HUES48 (cell line): ENCODE data around the gene NNT.
"Not testable (repeated sequence)": the region's sequence is repeated elsewhere in the genome, so short reads cannot be mapped to it uniquely, and the experiment has no call there.

Experiments
- H3K27ac ChIP-seq: one replicate; pipeline ENCODE4 v1.7.0; 2013; ENCODE audit warnings: low read depth, low read length, inconsistent platforms
- H3K27me3 ChIP-seq: 2 replicates; pipeline ENCODE4 v1.6.1; 2013; ENCODE audit warnings: mild to moderate bottlenecking, low read length; ENCODE audit not compliant: control insufficient read depth, insufficient read depth
- H3K36me3 ChIP-seq: 2 replicates; pipeline ENCODE4 v1.6.1; 2013; ENCODE audit warnings: low read length; ENCODE audit not compliant: control insufficient read depth, insufficient read depth
- H3K4me1 ChIP-seq: 2 replicates; pipeline ENCODE4 v1.6.1; 2013; ENCODE audit warnings: mild to moderate bottlenecking, low read length; ENCODE audit not compliant: control insufficient read depth, insufficient read depth
- H3K4me3 ChIP-seq: 2 replicates; pipeline ENCODE4 v1.5.1; 2013; ENCODE audit warnings: mild to moderate bottlenecking, low read depth, low read length
- H3K9ac ChIP-seq: 2 replicates; pipeline ENCODE4 v1.6.1; 2013; ENCODE audit warnings: mild to moderate bottlenecking, low read depth, low read length, moderate library complexity
- H3K9me3 ChIP-seq: 2 replicates; pipeline ENCODE4 v1.6.1; 2013; ENCODE audit warnings: low read length; ENCODE audit not compliant: control insufficient read depth, insufficient read depth

Gene NNT

GRCh38 chr5:43691275-43691674, 88.3 kb downstream of the NNT start:
- Histone ChIP-seq H3K27ac (no peak overlapping the region), H3K9ac (no peak overlapping the region), H3K36me3 (no peaks in the 10 kb centered on the region), H3K27me3 (no peaks in the 10 kb centered on the region), H3K4me3 (no peak overlapping the region), H3K4me1 (no peaks in the 10 kb centered on the region), H3K9me3 (peaks cover 10% of the 10 kb centered on the region)

- Histone ChIP-seq H3K27ac (no peak overlapping the region), H3K27me3 (no peaks in the 10 kb centered on the region), H3K36me3 (no peaks in the 10 kb centered on the region), H3K4me1 (no peaks in the 10 kb centered on the region), H3K4me3 (no peak overlapping the region), H3K9ac (no peak overlapping the region), H3K9me3 (peaks cover 14% of the 10 kb centered on the region)
Observed at GRCh38 chr5:43691893-43692292, 88.9 kb downstream of the NNT start.

GRCh38 chr5:43693411-43693810, 90.4 kb downstream of the NNT start:
- Histone ChIP-seq H3K9me3 (peaks cover 14% of the 10 kb centered on the region), H3K4me3 (no peak overlapping the region), H3K27me3 (no peaks in the 10 kb centered on the region), H3K36me3 (no peaks in the 10 kb centered on the region), H3K4me1 (no peaks in the 10 kb centered on the region), H3K27ac (no peak overlapping the region), H3K9ac (no peak overlapping the region)

- Histone ChIP-seq H3K9ac (no peak overlapping the region), H3K9me3 (peaks cover 14% of the 10 kb centered on the region), H3K27ac (no peak overlapping the region), H3K4me3 (no peak overlapping the region), H3K36me3 (no peaks in the 10 kb centered on the region), H3K27me3 (no peaks in the 10 kb centered on the region), H3K4me1 (no peaks in the 10 kb centered on the region)
Observed at GRCh38 chr5:43694027-43694426, 91.0 kb downstream of the NNT start.

- H3K36me3 ChIP-seq, H3K4me3 ChIP-seq, H3K27ac ChIP-seq, H3K4me1 ChIP-seq, H3K27me3 ChIP-seq, H3K9ac ChIP-seq: not testable (repeated sequence)
- peaks cover 14% of the 10 kb centered on the region for H3K9me3 ChIP-seq
Observed at GRCh38 chr5:43696444-43696843, 93.5 kb downstream of the NNT start.

GRCh38 chr5:43699910-43700309, 96.9 kb downstream of the NNT start:
- H3K36me3 ChIP-seq = no peaks in the 10 kb centered on the region
- no peaks in the 10 kb centered on the region for H3K27me3 ChIP-seq
- H3K27ac ChIP-seq = no peak overlapping the region
- no peaks in the 10 kb centered on the region for H3K4me1 ChIP-seq
- no peak overlapping the region for H3K4me3 ChIP-seq
- H3K9ac ChIP-seq = no peak overlapping the region
- peaks cover 14% of the 10 kb centered on the region for H3K9me3 ChIP-seq

- Histone ChIP-seq H3K9ac (no peak overlapping the region), H3K4me1 (no peaks in the 10 kb centered on the region), H3K9me3 (peaks cover 9% of the 10 kb centered on the region), H3K4me3 (no peak overlapping the region), H3K27me3 (no peaks in the 10 kb centered on the region), H3K27ac (no peak overlapping the region), H3K36me3 (no peaks in the 10 kb centered on the region)
Observed at GRCh38 chr5:43700601-43701000, 97.6 kb downstream of the NNT start.

GRCh38 chr5:43701227-43701626, 98.2 kb downstream of the NNT start:
- no peak overlapping the region for H3K27ac ChIP-seq
- H3K36me3 ChIP-seq = no peaks in the 10 kb centered on the region

GRCh38 chr5:43702293-43702692, 99.3 kb downstream of the NNT start:
- Histone ChIP-seq H3K9me3 (no peaks in the 10 kb centered on the region), H3K4me3 (no peak overlapping the region), H3K4me1 (no peaks in the 10 kb centered on the region), H3K27ac (no peak overlapping the region), H3K27me3 (no peaks in the 10 kb centered on the region), H3K9ac (no peak overlapping the region), H3K36me3 (no peaks in the 10 kb centered on the region)

More at GRCh38 chr5:43701227-43701626, 98.2 kb downstream of the NNT start:
- H3K9ac ChIP-seq = no peak overlapping the region
- no peaks in the 10 kb centered on the region for H3K27me3 ChIP-seq
- peaks cover 4% of the 10 kb centered on the region; the same call in 1 of the 2 replicates for H3K9me3 ChIP-seq
- H3K4me3 ChIP-seq = no peak overlapping the region
- H3K4me1 ChIP-seq = no peaks in the 10 kb centered on the region

- Histone ChIP-seq H3K27ac (no peak overlapping the region), H3K4me3 (no peak overlapping the region), H3K9ac (no peak overlapping the region), H3K9me3 (no peaks in the 10 kb centered on the region), H3K27me3 (no peaks in the 10 kb centered on the region), H3K36me3 (no peaks in the 10 kb centered on the region), H3K4me1 (no peaks in the 10 kb centered on the region)
Observed at GRCh38 chr5:43702815-43703214, 99.8 kb downstream of the NNT start.

- no peaks in the 10 kb centered on the region for H3K9me3 ChIP-seq
- H3K36me3 ChIP-seq = no peaks in the 10 kb centered on the region
- no peak overlapping the region for H3K9ac ChIP-seq
- no peaks in the 10 kb centered on the region for H3K4me1 ChIP-seq
- H3K4me3 ChIP-seq = no peak overlapping the region
- no peaks in the 10 kb centered on the region for H3K27me3 ChIP-seq
- no peak overlapping the region for H3K27ac ChIP-seq
Observed at GRCh38 chr5:43704243-43704642, 101.3 kb downstream of the NNT start.

GRCh38 chr5:43706576-43706975, 103.6 kb downstream of the NNT start:
- H3K9ac ChIP-seq, H3K27ac ChIP-seq, H3K9me3 ChIP-seq, H3K27me3 ChIP-seq, H3K36me3 ChIP-seq, H3K4me3 ChIP-seq, H3K4me1 ChIP-seq: not testable (repeated sequence)
